Lower leg skin (tissue), 3 donors: ENCODE results near the gene CD164.

Source experiments
- POLR2A ChIP-seq, 2 donors: fragments of 450-650 bp; IDR thresholded peaks; one replicate each; pipeline ENCODE4 v1.6.1; 2016 to 2017; ENCODE audit warnings: antibody characterized with exemption in 2 of 2, mild to moderate bottlenecking in 1 of 2, moderate library complexity in 1 of 2
- TF ChIP-seq, protein P1 (sequence below), 3 donors: fragments of 450-650 bp; IDR thresholded peaks; one replicate each; pipeline ENCODE4 v1.5.1; 2016; ENCODE audit warnings: antibody characterized with exemption in 3 of 3, mild to moderate bottlenecking in 3 of 3, moderate library complexity in 2 of 3

DNA sequence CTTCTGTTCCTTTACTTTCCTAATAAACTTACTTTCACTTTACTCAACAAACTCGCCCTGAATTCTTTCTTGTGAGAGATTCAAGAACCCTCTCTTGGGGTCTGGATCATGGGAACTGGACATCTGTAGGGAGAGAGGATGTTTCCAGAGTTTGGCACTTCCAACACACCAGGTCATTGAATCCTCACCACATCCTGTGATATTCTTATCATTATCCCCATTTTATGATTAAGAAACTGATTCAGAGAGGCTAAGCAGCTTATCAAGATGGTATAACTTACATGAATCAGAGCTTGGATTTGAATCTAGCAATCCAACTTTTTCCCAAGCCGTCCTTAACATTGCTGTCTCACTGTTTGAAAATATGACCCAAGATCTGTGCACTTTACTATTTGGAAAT is 42.7 kb upstream of the CD164 start:
- TF ChIP-seq, protein P1, sequence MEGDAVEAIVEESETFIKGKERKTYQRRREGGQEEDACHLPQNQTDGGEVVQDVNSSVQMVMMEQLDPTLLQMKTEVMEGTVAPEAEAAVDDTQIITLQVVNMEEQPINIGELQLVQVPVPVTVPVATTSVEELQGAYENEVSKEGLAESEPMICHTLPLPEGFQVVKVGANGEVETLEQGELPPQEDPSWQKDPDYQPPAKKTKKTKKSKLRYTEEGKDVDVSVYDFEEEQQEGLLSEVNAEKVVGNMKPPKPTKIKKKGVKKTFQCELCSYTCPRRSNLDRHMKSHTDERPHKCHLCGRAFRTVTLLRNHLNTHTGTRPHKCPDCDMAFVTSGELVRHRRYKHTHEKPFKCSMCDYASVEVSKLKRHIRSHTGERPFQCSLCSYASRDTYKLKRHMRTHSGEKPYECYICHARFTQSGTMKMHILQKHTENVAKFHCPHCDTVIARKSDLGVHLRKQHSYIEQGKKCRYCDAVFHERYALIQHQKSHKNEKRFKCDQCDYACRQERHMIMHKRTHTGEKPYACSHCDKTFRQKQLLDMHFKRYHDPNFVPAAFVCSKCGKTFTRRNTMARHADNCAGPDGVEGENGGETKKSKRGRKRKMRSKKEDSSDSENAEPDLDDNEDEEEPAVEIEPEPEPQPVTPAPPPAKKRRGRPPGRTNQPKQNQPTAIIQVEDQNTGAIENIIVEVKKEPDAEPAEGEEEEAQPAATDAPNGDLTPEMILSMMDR (IDR thresholded peaks at IDR 0.05): no peak
- no peak for TF ChIP-seq POLR2A (IDR thresholded peaks at IDR 0.05)
